H9 (cell line): ENCODE data around the gene DEPP1. TPM values are rescaled to one million over a fixed set of nuclear protein-coding genes. Genes with fewer than 3 reads are reported as not detected.
A peak's percentile ranks its signal among the peaks of the same experiment; 100 is the strongest.

ENCODE experiments used
- DNase-seq: peaks from one replicate; pipeline ENCODE4 v3.0.0-alpha.2; 2017
- H2AFZ ChIP-seq: one replicate; pipeline ENCODE4 v1.6.1; 2013; ENCODE audit warnings: mild to moderate bottlenecking, low read length, control low read depth, moderate library complexity
- H2AK5ac ChIP-seq: 2 replicates; pipeline ENCODE4 v1.6.1; 2013; ENCODE audit warnings: low read length, control low read depth, mixed read lengths; ENCODE audit not compliant: insufficient read length
- H2BK120ac ChIP-seq: one replicate; pipeline ENCODE4 v1.6.1; 2013; ENCODE audit warnings: low read depth, mild to moderate bottlenecking, low read length, control low read depth, inconsistent platforms; ENCODE audit not compliant: poor library complexity, severe bottlenecking
- H2BK12ac ChIP-seq: 2 replicates; pipeline ENCODE4 v1.6.1; 2013; ENCODE audit warnings: low read length, control low read depth, mixed read lengths, low read depth; ENCODE audit not compliant: insufficient read length
- H2BK15ac ChIP-seq: 2 replicates; pipeline ENCODE4 v1.6.1; 2013; ENCODE audit warnings: low read depth, low read length, control low read depth
- H2BK20ac ChIP-seq: one replicate; pipeline ENCODE4 v1.6.1; 2013; ENCODE audit warnings: low read depth, mild to moderate bottlenecking, low read length, control low read depth, inconsistent platforms; ENCODE audit not compliant: poor library complexity, severe bottlenecking
- H2BK5ac ChIP-seq: 2 replicates; pipeline ENCODE4 v1.6.1; 2013; ENCODE audit warnings: low read length, control low read depth, mixed read lengths; ENCODE audit not compliant: insufficient read length
- H3K14ac ChIP-seq: 2 replicates; pipeline ENCODE4 v1.6.1; 2013; ENCODE audit warnings: low read length, control low read depth; ENCODE audit not compliant: insufficient read depth
- H3K18ac ChIP-seq: 2 replicates; pipeline ENCODE4 v1.6.1; 2013; ENCODE audit warnings: low read depth, mild to moderate bottlenecking, mixed read lengths, low read length, control low read depth; ENCODE audit not compliant: insufficient read length
- H3K23ac ChIP-seq: 2 replicates; pipeline ENCODE4 v1.6.1; 2013; ENCODE audit warnings: low read length, control low read depth, mixed read lengths, low read depth; ENCODE audit not compliant: insufficient read length
- H3K23me2 ChIP-seq: 2 replicates; pipeline ENCODE4 v1.6.1; 2013; ENCODE audit warnings: low read depth, mild to moderate bottlenecking, mixed read lengths, low read length, control low read depth; ENCODE audit not compliant: insufficient read length, poor library complexity, severe bottlenecking
- H3K27ac ChIP-seq: 2 replicates; pipeline ENCODE4 v1.5.1; 2013; ENCODE audit warnings: low read length, control low read depth, mixed read lengths, low read depth; ENCODE audit not compliant: insufficient read length
- H3K27me3 ChIP-seq: 2 replicates; pipeline ENCODE4 v1.6.1; 2013; ENCODE audit warnings: low read length, control low read depth, inconsistent platforms; ENCODE audit not compliant: insufficient read depth
- H3K4ac ChIP-seq: 2 replicates; pipeline ENCODE4 v1.6.1; 2013; ENCODE audit warnings: low read depth, mild to moderate bottlenecking, control low read depth, inconsistent platforms, low read length, moderate library complexity
- H3K4me1 ChIP-seq: 2 replicates; pipeline ENCODE4 v1.6.1; 2013; ENCODE audit warnings: low read length, control low read depth, inconsistent platforms; ENCODE audit not compliant: insufficient read depth
- H3K4me2 ChIP-seq: 2 replicates; pipeline ENCODE4 v1.6.1; 2013; ENCODE audit warnings: low read length, control low read depth, mixed read lengths; ENCODE audit not compliant: insufficient read length, insufficient read depth
- H3K56ac ChIP-seq: 2 replicates; pipeline ENCODE4 v1.6.1; 2013; ENCODE audit warnings: low read depth, mild to moderate bottlenecking, mixed read lengths, low read length, control low read depth; ENCODE audit not compliant: insufficient read length
- H3K79me1 ChIP-seq: 2 replicates; pipeline ENCODE4 v1.6.1; 2013; ENCODE audit warnings: low read depth, mild to moderate bottlenecking, moderate library complexity, low read length, control low read depth, inconsistent platforms; ENCODE audit not compliant: insufficient read depth, poor library complexity, severe bottlenecking
- H3K79me2 ChIP-seq: 2 replicates; pipeline ENCODE4 v1.6.1; 2013; ENCODE audit warnings: low read length, control low read depth, inconsistent platforms; ENCODE audit not compliant: insufficient read depth
- H3K9ac ChIP-seq: 2 replicates; pipeline ENCODE4 v1.6.1; 2013; ENCODE audit warnings: low read length, control low read depth, mixed read lengths; ENCODE audit not compliant: insufficient read length; ENCODE audit errors: extremely low read depth
- H3K9me3 ChIP-seq: one replicate; pipeline ENCODE4 v1.6.1; 2013; ENCODE audit warnings: low read depth, low read length, inconsistent platforms; ENCODE audit not compliant: control insufficient read depth
- H3T11ph ChIP-seq: one replicate; pipeline ENCODE4 v1.6.1; 2013; ENCODE audit warnings: mild to moderate bottlenecking, low read length, control low read depth, inconsistent platforms
- H4K20me1 ChIP-seq: one replicate; pipeline ENCODE4 v1.6.1; 2013; ENCODE audit not compliant: control insufficient read depth, insufficient read length, insufficient read depth
- H4K5ac ChIP-seq: 2 replicates; pipeline ENCODE4 v1.6.1; 2013; ENCODE audit warnings: low read depth, mild to moderate bottlenecking, mixed read lengths, low read length, control low read depth; ENCODE audit not compliant: insufficient read length
- H4K8ac ChIP-seq: replicated peaks from 2 replicates; pipeline ENCODE4 v1.6.1; 2013; ENCODE audit warnings: low read length, control low read depth, mixed read lengths, low read depth; ENCODE audit not compliant: insufficient read length
- H4K91ac ChIP-seq: 2 replicates; pipeline ENCODE4 v1.6.1; 2013; ENCODE audit warnings: low read depth, mild to moderate bottlenecking, moderate library complexity, mixed read lengths, low read length, control low read depth; ENCODE audit not compliant: insufficient read length
- H3K27ac Mint-ChIP-seq, 3 experiments: 2 replicates in 2 of 3; 3 replicates in 1 of 3; pipeline ENCODE4 v1.8.0; 2020 to 2021; ENCODE audit warnings: mixed read lengths in 3 of 3, mild to moderate bottlenecking in 1 of 3, moderate library complexity in 1 of 3
- H3K27me3 Mint-ChIP-seq: 2 replicates; pipeline ENCODE4 v1.8.0; 2021; ENCODE audit warnings: low read depth, mild to moderate bottlenecking, moderate library complexity, mixed read lengths
- H3K36me3 Mint-ChIP-seq, 3 experiments: 2 replicates in 2 of 3; 3 replicates in 1 of 3; pipeline ENCODE4 v1.8.0; 2020 to 2021; ENCODE audit warnings: low read depth in 3 of 3, mixed read lengths in 3 of 3; ENCODE audit not compliant: insufficient read depth in 1 of 3
- H3K4me1 Mint-ChIP-seq, 2 experiments: 2 replicates each; pipeline ENCODE4 v1.8.0; 2020; ENCODE audit warnings: mixed read lengths in 2 of 2
- H3K4me3 Mint-ChIP-seq, 2 experiments: 2 replicates in 1 of 2; 3 replicates in 1 of 2; pipeline ENCODE4 v1.8.0; 2020 to 2021; ENCODE audit warnings: mild to moderate bottlenecking in 2 of 2, mixed read lengths in 2 of 2, moderate library complexity in 1 of 2
- H3K9me3 Mint-ChIP-seq, 2 experiments: 2 replicates in 1 of 2; 3 replicates in 1 of 2; pipeline ENCODE4 v1.8.0; 2020; ENCODE audit warnings: mild to moderate bottlenecking in 2 of 2, mixed read lengths in 2 of 2, moderate library complexity in 1 of 2
- CTCF ChIP-seq: fragments of 200-600 bp; sonication (generic); conservative IDR thresholded peaks from 3 replicates; pipeline ENCODE4 v1.8.0; 2021; ENCODE audit warnings: antibody characterized with exemption, mild to moderate bottlenecking
- WGBS: extraction: QIAGEN DNeasy Blood & Tissue Kit; methylation state at CpG from one replicate; pipeline ENCODE4 v1.1.7; 2013; ENCODE audit warnings: missing lambda C conversion rate, low lambda C conversion rate, mixed read lengths; ENCODE audit not compliant: insufficient read length; ENCODE audit errors: extremely low coverage; 5-methylcytosine and 5-hydroxymethylcytosine counted together
- total RNA-seq: library from RNA; stranded (reverse); gene quantifications from 2 replicates; pipeline ENCODE4 v1.2.1, GENCODE V29; 2021

DEPP1 gene
- total RNA-seq, 1 experiment from 2014 or later: 2.4 TPM

- Histone ChIP-seq H4K91ac (no peak overlapping the region), H3K4ac (no peak overlapping the region), H3K9ac (no peak overlapping the region), H4K8ac (no peak overlapping the region), H2AK5ac (no peak overlapping the region), H3K56ac (no peak overlapping the region), H3K79me2 (no peaks in the 10 kb centered on the region), H3K23me2 (peaks cover 4% of the 10 kb centered on the region), H3K79me1 (no peaks in the 10 kb centered on the region), H3K14ac (no peak overlapping the region), H2BK15ac (no peak overlapping the region), H3T11ph (no peak overlapping the region), H3K27ac (no peak overlapping the region), H3K4me1 (peaks cover 10% of the 10 kb centered on the region), H4K5ac (no peak overlapping the region), H3K9me3 (no peaks in the 10 kb centered on the region), H3K4me2 (no peak overlapping the region), H4K20me1 (no peaks in the 10 kb centered on the region), H2BK20ac (no peak overlapping the region), H2BK12ac (no peak overlapping the region), H3K18ac (no peak overlapping the region), H2AFZ (no peak overlapping the region), H3K23ac (no peak overlapping the region), H2BK5ac (no peak overlapping the region), H2BK120ac (no peak overlapping the region), H3K27me3 (no peaks in the 10 kb centered on the region)
- DNase-seq: no peak
- Mint-ChIP-seq H3K4me3 (0 out of 5 replicates have a peak overlapping the region, but pooled peaks of 1 of the 2 experiments have one; percentile 17), H3K9me3 (no peaks in the 10 kb centered on the region; a peak in 1 of 5 replicates), H3K27me3 (peaks cover 3% of the 10 kb centered on the region; the same call in 1 of the 2 replicates), H3K36me3 (peaks cover 5 to 27% (median 16%) of the 10 kb centered on the region in 3 experiments; a peak in 5 of 7 replicates), H3K27ac (peak overlapping the region in 1 of 3 experiments; percentile 44; a peak in 2 of 7 replicates), H3K4me1 (peaks cover 43 to 44% of the 10 kb centered on the region in 2 experiments)
- no CpG with 5 or more reads among the region's 6 CpGs for WGBS
- no peak for TF ChIP-seq CTCF
These were observed 5.7 kb downstream of the DEPP1 start for GRCh38 chr10:44972874-44973306.
